Measurements from ENCODE around the gene RAET1L.

DNA sequence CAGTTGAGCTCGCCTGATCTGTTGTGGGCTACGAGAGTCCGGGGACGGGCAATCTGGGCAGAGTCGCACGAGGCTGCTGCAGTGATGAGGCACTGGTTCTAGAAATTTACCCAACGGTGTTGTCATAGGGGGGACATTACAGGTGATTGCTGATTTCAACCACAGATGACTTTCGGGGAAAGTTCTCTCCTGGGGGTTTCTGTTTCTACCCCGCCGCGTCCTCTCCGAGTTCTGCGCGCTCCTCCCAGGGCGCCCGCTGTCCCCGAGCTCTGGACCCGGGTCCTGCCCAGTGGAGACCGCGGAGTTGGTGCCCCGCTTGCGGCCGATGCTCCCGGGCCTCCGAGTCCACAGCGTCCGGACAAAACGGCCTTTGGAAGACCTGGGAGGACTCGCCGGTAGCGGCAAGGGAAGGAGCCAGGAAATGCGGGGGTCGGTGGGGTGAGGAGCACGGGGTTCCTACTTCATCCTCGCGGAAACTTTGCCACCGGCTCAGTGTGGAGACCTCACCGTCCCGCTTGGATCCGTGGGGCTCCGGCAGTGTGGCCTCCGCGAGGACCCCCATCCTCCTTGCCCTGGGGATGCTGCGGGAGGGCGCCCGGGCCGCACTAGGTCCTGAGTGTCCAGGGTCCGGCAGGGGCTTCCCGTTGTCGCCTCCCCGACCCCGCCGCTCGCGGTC lies 12.3 kb upstream of the RAET1L start:
- TF ChIP-seq POLR2A (IDR thresholded peaks at IDR 0.05) (no peak), POLR2AphosphoS5 (IDR thresholded peaks at IDR 0.05) (no peak), EP300 (IDR thresholded peaks at IDR 0.05) (no peak)
- TF ChIP-seq, protein P1, sequence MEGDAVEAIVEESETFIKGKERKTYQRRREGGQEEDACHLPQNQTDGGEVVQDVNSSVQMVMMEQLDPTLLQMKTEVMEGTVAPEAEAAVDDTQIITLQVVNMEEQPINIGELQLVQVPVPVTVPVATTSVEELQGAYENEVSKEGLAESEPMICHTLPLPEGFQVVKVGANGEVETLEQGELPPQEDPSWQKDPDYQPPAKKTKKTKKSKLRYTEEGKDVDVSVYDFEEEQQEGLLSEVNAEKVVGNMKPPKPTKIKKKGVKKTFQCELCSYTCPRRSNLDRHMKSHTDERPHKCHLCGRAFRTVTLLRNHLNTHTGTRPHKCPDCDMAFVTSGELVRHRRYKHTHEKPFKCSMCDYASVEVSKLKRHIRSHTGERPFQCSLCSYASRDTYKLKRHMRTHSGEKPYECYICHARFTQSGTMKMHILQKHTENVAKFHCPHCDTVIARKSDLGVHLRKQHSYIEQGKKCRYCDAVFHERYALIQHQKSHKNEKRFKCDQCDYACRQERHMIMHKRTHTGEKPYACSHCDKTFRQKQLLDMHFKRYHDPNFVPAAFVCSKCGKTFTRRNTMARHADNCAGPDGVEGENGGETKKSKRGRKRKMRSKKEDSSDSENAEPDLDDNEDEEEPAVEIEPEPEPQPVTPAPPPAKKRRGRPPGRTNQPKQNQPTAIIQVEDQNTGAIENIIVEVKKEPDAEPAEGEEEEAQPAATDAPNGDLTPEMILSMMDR (IDR thresholded peaks at IDR 0.05) = no peak
